AG09309 (cell line): ENCODE measurements around the gene UROS.

ENCODE experiments used
- DNase-seq: peaks from one replicate; pipeline ENCODE4 v3.0.0-alpha.2; 2010; ENCODE audit warnings: low read depth
- H3K4me3 ChIP-seq: 2 replicates; pipeline ENCODE4 v1.5.1; 2011; ENCODE audit warnings: mild to moderate bottlenecking, low read depth, low read length, moderate library complexity; ENCODE audit not compliant: control insufficient read depth
- TF ChIP-seq, protein P1 (sequence below): IDR thresholded peaks from 2 replicates; pipeline ENCODE4 v1.5.1; 2011; ENCODE audit warnings: mild to moderate bottlenecking, low read depth, low read length, inconsistent platforms; ENCODE audit not compliant: insufficient read depth, control insufficient read depth; ENCODE audit errors: missing control alignments

The UROS gene

DNA sequence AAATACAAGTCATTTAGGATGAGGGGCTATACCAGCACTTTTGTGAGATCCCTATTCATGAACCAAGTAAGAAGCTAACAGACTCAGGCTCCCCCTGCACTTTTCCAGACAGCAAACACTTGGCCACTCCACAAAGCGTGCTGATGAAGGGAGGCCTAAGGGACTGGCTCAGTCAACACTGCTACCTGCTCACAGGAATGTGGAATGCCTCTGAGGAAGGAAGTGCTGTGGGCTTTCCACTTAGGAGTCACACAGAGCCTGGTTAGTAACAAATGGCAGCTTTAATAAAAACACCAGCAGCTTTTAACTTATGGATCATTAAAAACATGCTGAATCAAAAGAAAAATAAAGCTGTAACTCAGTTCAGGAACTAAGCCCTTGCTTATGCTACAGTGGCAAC, 15.0 kb downstream of the UROS start:
- TF ChIP-seq, protein P1, sequence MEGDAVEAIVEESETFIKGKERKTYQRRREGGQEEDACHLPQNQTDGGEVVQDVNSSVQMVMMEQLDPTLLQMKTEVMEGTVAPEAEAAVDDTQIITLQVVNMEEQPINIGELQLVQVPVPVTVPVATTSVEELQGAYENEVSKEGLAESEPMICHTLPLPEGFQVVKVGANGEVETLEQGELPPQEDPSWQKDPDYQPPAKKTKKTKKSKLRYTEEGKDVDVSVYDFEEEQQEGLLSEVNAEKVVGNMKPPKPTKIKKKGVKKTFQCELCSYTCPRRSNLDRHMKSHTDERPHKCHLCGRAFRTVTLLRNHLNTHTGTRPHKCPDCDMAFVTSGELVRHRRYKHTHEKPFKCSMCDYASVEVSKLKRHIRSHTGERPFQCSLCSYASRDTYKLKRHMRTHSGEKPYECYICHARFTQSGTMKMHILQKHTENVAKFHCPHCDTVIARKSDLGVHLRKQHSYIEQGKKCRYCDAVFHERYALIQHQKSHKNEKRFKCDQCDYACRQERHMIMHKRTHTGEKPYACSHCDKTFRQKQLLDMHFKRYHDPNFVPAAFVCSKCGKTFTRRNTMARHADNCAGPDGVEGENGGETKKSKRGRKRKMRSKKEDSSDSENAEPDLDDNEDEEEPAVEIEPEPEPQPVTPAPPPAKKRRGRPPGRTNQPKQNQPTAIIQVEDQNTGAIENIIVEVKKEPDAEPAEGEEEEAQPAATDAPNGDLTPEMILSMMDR = no peak
- no peak overlapping the region for H3K4me3 ChIP-seq
- DNase-seq = no peak

DNA sequence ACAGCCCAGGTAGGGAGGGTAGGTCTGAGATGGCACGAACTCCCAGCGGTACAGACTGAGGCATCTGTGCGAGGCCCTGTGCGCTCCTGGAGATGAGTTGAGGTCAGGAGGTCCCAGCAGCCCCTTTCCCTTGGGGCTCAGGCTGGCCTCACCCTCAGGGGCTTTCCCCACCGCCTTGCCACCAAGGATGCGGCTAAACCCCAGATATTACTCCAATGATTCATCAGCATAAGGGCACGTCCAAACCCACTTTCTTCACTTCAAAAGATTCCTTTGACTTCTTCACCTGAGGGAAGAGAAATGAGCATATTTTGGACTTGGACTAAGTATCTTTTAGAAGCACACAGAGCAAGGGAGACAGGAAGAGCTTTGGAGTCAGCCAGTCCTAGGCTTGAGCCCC, 20.3 kb downstream of the UROS start:
- TF ChIP-seq, protein P1 = no peak
- DNase-seq = no peak
- H3K4me3 ChIP-seq = no peak overlapping the region

DNA sequence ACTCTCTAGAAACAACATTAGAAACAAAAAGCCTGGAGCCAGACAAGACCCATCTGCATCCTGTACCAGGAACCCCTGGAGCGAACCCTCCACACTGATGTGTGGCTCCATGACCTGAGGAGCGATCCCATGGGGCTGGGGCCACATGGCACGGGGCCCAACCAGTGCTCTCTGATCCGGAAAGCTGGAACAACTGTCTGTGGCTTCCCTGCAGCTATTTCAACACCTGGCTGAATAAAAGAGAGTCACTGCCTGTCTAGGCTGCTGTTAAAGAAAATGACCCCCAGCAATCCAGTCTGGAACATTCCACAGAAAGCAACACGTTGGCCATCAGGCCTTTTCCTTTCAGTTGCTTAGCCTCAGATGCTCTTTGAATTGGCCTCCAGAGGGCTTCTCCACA, 20.9 kb downstream of the UROS start:
- no peak overlapping the region for H3K4me3 ChIP-seq
- TF ChIP-seq, protein P1 = no peak
- DNase-seq = no peak

DNA sequence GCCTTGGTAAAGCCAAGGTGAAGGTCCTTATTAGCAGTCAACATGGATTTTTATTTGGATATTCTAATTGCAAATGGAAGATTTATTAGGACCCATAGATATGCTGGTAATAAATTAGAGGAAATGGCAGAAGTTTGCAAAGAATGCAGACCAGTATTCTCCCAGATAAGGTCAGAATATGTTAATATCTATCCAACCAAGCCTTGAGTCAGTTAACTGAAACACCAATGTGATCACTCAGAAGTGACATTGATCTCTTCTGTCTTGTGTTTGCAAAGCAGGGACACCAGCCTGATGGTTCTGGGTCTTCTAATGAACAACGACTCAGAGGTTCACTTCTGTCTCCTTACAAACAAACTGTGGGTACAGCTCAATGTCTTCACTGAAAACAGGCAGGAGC, 21.5 kb downstream of the UROS start:
- DNase-seq = no peak
- TF ChIP-seq, protein P1 = no peak
- H3K4me3 ChIP-seq = no peak overlapping the region

DNA sequence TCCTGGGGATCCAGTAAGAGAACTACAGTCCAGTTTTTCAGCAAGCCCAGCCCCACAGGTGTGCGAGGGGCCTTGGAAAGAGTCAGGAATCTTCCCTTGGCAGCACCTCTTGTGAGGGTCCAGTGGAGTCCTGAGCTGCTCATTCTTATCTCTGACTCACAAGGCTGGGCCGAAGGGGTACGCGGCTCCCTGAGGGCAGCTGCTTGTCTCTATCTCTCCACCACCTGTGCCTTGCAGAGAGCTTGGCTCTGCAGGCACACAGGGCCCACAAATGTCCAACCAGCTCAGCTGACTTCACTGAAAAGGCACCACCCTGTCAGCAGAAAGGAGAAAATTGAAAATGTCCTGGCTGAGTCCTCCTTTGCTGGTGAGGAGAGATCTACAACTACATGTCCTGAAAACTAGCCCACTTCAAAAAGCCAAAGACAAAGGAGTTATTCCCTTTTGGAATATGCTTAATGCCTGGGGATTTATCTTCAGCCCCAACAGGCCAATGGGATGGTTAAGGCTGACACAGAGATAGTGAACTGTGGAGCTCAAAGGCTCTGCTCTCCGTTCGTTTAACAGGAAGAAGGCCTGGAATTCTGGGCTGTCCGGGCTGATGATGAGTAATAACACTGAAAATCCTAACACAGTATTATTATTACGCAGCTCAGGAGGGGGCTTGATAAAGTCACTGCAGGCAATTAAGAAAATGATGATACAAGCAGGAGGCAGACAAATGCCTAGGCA, 23.4 kb downstream of the UROS start:
- TF ChIP-seq, protein P1 = no peak
- H3K4me3 ChIP-seq = no peak overlapping the region
- no peak for DNase-seq

DNA sequence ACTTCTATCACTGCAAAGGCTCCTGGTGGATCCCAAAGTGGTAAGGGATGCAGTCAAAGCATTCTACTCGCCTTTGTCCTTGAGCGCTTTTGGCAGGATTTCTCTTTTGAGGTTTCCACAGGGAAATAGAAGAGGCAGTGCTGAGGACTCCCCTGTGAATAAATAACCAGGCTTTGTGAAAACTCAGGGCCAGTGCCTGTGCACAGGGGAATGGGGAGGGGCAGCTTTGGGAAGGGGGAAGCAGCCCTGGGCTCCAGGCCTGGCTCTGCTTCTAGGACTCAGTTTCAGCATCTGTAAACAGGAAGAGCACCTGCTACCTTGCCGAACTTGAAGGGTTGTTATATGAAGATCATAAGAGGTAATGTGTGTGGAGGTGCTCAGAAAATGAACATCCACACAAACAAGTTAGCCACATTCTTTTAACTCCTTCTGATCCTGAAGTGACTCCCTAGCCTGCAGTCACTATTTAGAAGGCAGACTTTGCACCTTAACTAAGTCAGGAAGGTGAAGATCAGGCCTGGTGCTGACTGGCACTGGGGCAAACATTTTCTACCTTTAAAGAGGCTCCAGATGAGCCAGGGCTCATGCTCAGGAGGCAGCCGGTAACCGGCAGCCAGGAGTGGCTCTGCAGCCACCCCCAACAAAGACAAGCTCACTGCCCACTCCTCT, 24.9 kb downstream of the UROS start:
- TF ChIP-seq, protein P1 = no peak
- no peak overlapping the region for H3K4me3 ChIP-seq
- DNase-seq = no peak
